ENCODE measurements around the gene PATJ.

GRCh38 chr1:61979729-61980128 is 237.4 kb downstream of the PATJ start:
- TF ChIP-seq POLR2A (IDR thresholded peaks at IDR 0.05) (no peak), CTCF (IDR thresholded peaks at IDR 0.05 in 8 of 11, conservative IDR thresholded peaks at IDR 0.05 in 3 of 11) (no peak)
